Measurements from ENCODE around the gene WDR75. TPM values are rescaled to one million over a fixed set of nuclear protein-coding genes. Genes with fewer than 3 reads are reported as not detected.

WDR75 gene
- total and polyA plus RNA-seq, 2 of the 13 experiments (the other 11 are each of a cell fraction or from before 2014, with no cell fraction given) = 63.0 to 74.1 TPM

- no peaks in the 10 kb centered on the region for H3K27me3 ChIP-seq (ENCODE audit: control insufficient read depth in 1 of 2, insufficient read depth in 2 of 2, low read length in 2 of 2)
- no TSS peak for BruUV-seq (replicated peaks)
- peak; percentile 84 for ATAC-seq
- no peaks in the 10 kb centered on the region for H3K36me3 ChIP-seq (replicated peaks in 1 of 2; ENCODE audit: control insufficient read depth in 1 of 2, insufficient read depth in 2 of 2, low read length in 2 of 2)
- H3K79me2 ChIP-seq (ENCODE audit: insufficient read depth, low read length) = no peaks in the 10 kb centered on the region
- 74% methylated on average over 2 of the region's 2 CpGs for WGBS (ENCODE audit: low lambda C conversion rate)
- H3K9ac ChIP-seq (ENCODE audit: insufficient read depth, low read depth, low read length) = no peak overlapping the region
- peak overlapping the region in 1 of 3 experiments; percentile 30; a peak in 1 of 6 replicates for H3K4me3 ChIP-seq (replicated peaks in 1 of 3; ENCODE audit: insufficient read depth in 1 of 3, low read depth in 2 of 3, low read length in 3 of 3)
- H3K27ac ChIP-seq (ENCODE audit: extremely low read length, insufficient read depth, low read length) = peak overlapping the region; percentile 57
- H4K20me1 ChIP-seq (ENCODE audit: insufficient read depth, low read length) = no peaks in the 10 kb centered on the region
- FAIRE-seq = no peak
- H3K9me3 ChIP-seq (ENCODE audit: low read length) = no peaks in the 10 kb centered on the region
- H3K4me2 ChIP-seq (ENCODE audit: low read depth, low read length) = peak overlapping the region; percentile 65
- DNase-seq (ENCODE audit: low spot score) = peak; percentile 75
- intact Hi-C loops (cut with micrococcal nuclease; ENCODE audit: unreplicated experiment) (loop anchor here (1.0 to 5.0 kb wide), 4 partner anchors 15 to 90 kb away; partner anchors contain the start of gene SLC40A1), in situ Hi-C loops (cut with HindIII; ENCODE audit: extremely low pct_ligation_motif_present, low pct_unique_long_range_greater_than_20kb) (no loop called here)
- no peak overlapping the region for H2AFZ ChIP-seq (ENCODE audit: low read length)
- POLR2A ChIA-PET = interaction anchor here (1.0 to 2.7 kb wide), 12 partner anchors 9 to 103 kb away, joined by 3 to 25 read pairs (median 4); partner anchors contain the start of genes SLC40A1 and WDR75
- CTCF ChIA-PET (ENCODE audit: low intra/inter-chr PET ratio, low total read pairs) = interaction anchor here (0.8 kb wide), 1 partner anchor 15 kb away, joined by 3 read pairs; no protein-coding TSS in a partner anchor
- H3K4me1 ChIP-seq (ENCODE audit: insufficient read depth, low read length) = peaks cover 36% of the 10 kb centered on the region
- TF ChIP-seq NKX3-1 (CRISPR knock-in tag; IDR thresholded peaks at IDR 0.05) (0 out of 2 replicates have a peak, but pooled peaks have one; percentile 15), ISL2 (CRISPR knock-in tag; IDR thresholded peaks at IDR 0.05) (peak; percentile 65), CREM (IDR thresholded peaks at IDR 0.05) (peak; percentile 11; the same call in 1 of the 2 replicates), CREM (CRISPR knock-in tag; IDR thresholded peaks at IDR 0.05) (no peak), ZNF296 (CRISPR knock-in tag; conservative IDR thresholded peaks at IDR 0.05) (no peak), ZNF75D (CRISPR knock-in tag; IDR thresholded peaks at IDR 0.05; ENCODE audit: borderline replicate concordance) (no peak), ZNF800 (CRISPR knock-in tag; IDR thresholded peaks at IDR 0.05) (no peak), IKZF5 (CRISPR knock-in tag; IDR thresholded peaks at IDR 0.05) (no peak), SIX4 (CRISPR knock-in tag; IDR thresholded peaks at IDR 0.05) (peak; percentile 97), SMAD3 (CRISPR knock-in tag; IDR thresholded peaks at IDR 0.05) (0 out of 2 replicates have a peak, but pooled peaks have one; percentile 49), WIZ (CRISPR knock-in tag; IDR thresholded peaks at IDR 0.05) (no peak), TGIF2 (CRISPR knock-in tag; IDR thresholded peaks at IDR 0.05) (no peak), KDM5B (CRISPR knock-in tag; IDR thresholded peaks at IDR 0.05; ENCODE audit: borderline replicate concordance) (no peak), ZNF574 (CRISPR knock-in tag; IDR thresholded peaks at IDR 0.05) (no peak), CENPBD1 (CRISPR knock-in tag; IDR thresholded peaks at IDR 0.05; ENCODE audit: borderline replicate concordance, low read depth) (no peak), SMYD3 (CRISPR knock-in tag; IDR thresholded peaks at IDR 0.05) (0 out of 2 replicates have a peak, but pooled peaks have one; percentile 19), FLYWCH1 (CRISPR knock-in tag; IDR thresholded peaks at IDR 0.05) (no peak), AGO2 (optimal IDR thresholded peaks at IDR 0.05; ENCODE audit: low read depth, low read length) (no peak)
Observed at GRCh38 chr2:189521699-189522434, 80.6 kb downstream of the WDR75 start.
